BLaER1 (cell line): ENCODE results near the gene GTPBP1.

ENCODE experiments used
- H3K27ac ChIP-seq: shearing (Covaris generic); formaldehyde crosslinking; 2 replicates; pipeline ENCODE4 v1.8.1; 2022
- H3K27me3 ChIP-seq: shearing (Covaris generic); formaldehyde crosslinking; 2 replicates; pipeline ENCODE4 v1.8.1; 2022
- H3K36me3 ChIP-seq: shearing (Covaris generic); formaldehyde crosslinking; 2 replicates; pipeline ENCODE4 v1.8.1; 2022
- H3K4me1 ChIP-seq: shearing (Covaris generic); formaldehyde crosslinking; 2 replicates; pipeline ENCODE4 v1.8.1; 2022
- H3K4me2 ChIP-seq: shearing (Covaris generic); formaldehyde crosslinking; 2 replicates; pipeline ENCODE4 v1.8.1; 2022
- H3K4me3 ChIP-seq: shearing (Covaris generic); formaldehyde crosslinking; 2 replicates; pipeline ENCODE4 v1.8.1; 2022
- H3K9ac ChIP-seq: shearing (Covaris generic); formaldehyde crosslinking; 2 replicates; pipeline ENCODE4 v1.8.1; 2022
- H3K9me3 ChIP-seq: shearing (Covaris generic); formaldehyde crosslinking; 2 replicates; pipeline ENCODE4 v1.8.1; 2022
- H4K20me1 ChIP-seq: shearing (Covaris generic); formaldehyde crosslinking; 2 replicates; pipeline ENCODE4 v1.8.1; 2022
- Cebpa-rat ChIP-seq: shearing (Covaris generic); IDR thresholded peaks from 2 replicates; pipeline ENCODE4 v1.8.1; 2022

GTPBP1 gene

DNA sequence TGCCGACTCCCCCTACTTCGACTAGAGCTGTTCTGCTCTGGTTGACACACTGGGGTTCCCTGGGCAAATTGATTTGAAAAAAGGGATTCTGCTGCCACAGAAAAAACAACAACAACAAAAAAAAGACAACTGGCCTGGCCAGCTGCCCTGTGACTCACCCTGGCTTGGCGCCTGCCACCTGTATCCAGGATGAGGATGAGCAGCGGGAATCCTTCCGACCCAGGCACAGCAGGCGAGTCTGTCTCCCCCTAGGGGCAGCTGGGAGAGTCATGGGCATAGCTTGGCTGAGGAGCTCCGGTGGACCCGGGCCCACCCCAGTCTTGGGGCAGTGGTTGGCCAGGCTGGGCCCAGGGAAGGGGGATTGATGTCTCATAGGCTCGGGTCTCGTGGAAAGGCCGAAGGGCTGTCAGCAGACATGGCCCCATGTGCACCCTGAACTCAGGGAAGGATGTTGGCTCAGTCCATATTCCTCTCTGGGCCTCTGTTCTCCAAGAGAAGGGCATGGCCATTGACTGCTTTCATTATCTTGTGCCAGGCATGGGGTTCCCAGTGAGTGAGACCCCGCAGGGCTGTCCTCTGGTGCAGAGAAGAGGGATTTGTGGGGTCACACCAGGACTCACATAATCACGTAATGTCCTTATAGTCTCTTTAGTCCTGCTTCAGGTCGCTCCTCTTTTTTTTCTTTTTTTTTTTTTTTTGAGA is 60.5 kb downstream of the GTPBP1 start:
- Histone ChIP-seq H3K4me3 (no peak overlapping the region), H3K4me1 (peaks cover 36% of the 10 kb centered on the region), H3K9me3 (no peaks in the 10 kb centered on the region), H3K27ac (no peak overlapping the region), H3K4me2 (peak overlapping the region; percentile 4; the same call in 1 of the 2 replicates), H3K9ac (no peak overlapping the region), H4K20me1 (peaks cover 8% of the 10 kb centered on the region), H3K27me3 (no peaks in the 10 kb centered on the region), H3K36me3 (no peaks in the 10 kb centered on the region)
- no peak for TF ChIP-seq Cebpa-rat

GRCh38 chr22:38767313-38767712 is 61.6 kb downstream of the GTPBP1 start:
- no peaks in the 10 kb centered on the region for H3K27me3 ChIP-seq
- H3K27ac ChIP-seq = no peak overlapping the region
- H3K9me3 ChIP-seq = no peaks in the 10 kb centered on the region
- H3K36me3 ChIP-seq = no peaks in the 10 kb centered on the region
- peaks cover 25% of the 10 kb centered on the region for H3K4me1 ChIP-seq
- no peaks in the 10 kb centered on the region for H4K20me1 ChIP-seq
- no peak overlapping the region for H3K9ac ChIP-seq
- H3K4me3 ChIP-seq = no peak overlapping the region
- no peak for TF ChIP-seq Cebpa-rat
- H3K4me2 ChIP-seq = no peak overlapping the region

- no peaks in the 10 kb centered on the region for H4K20me1 ChIP-seq
- no peak overlapping the region for H3K4me3 ChIP-seq
- peaks cover 17% of the 10 kb centered on the region for H3K4me1 ChIP-seq
- no peaks in the 10 kb centered on the region for H3K9me3 ChIP-seq
- no peaks in the 10 kb centered on the region for H3K27me3 ChIP-seq
- no peak overlapping the region for H3K9ac ChIP-seq
- H3K36me3 ChIP-seq = no peaks in the 10 kb centered on the region
- no peak overlapping the region for H3K27ac ChIP-seq
- TF ChIP-seq Cebpa-rat = no peak
- no peak overlapping the region for H3K4me2 ChIP-seq
Measured at GRCh38 chr22:38768036-38768435, 62.3 kb downstream of the GTPBP1 start.

DNA sequence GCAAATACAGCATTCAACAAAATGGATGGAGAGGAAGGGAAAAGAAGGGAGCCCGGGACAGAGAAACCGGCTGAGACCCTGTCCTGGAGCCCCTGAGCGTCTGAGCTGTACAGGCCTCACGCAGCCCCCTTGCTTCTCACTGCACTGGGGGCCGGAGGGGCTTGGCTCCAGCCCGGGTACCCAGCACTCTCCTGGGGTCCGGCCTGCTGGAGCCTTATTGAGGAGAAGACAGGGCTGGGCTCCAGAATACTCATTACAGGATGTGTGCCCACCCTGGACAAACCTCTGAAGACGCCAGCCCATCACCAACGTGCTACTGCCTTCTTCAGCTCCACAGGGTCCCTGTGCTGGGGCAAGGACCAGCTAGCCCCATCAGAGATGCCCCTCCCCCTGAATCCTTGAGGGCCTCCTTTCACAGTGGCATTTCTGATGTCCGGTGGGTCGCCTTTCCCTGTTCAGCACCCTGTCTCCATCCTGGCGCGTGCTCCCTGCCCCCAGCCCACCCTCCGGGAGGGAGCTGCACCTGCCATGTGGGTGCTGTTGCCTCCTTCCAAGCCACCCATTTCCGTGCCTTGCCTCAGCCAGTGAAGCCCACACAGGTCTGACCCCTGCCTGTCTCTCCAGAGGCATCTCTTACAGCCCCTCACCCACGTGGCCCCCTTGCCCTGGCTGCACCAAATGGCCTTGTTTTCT is 64.7 kb downstream of the GTPBP1 start:
- Histone ChIP-seq H3K4me1 (peaks cover 31% of the 10 kb centered on the region), H4K20me1 (no peaks in the 10 kb centered on the region), H3K27ac (no peak overlapping the region), H3K9ac (no peak overlapping the region), H3K4me3 (no peak overlapping the region), H3K27me3 (no peaks in the 10 kb centered on the region), H3K4me2 (no peak overlapping the region), H3K9me3 (no peaks in the 10 kb centered on the region), H3K36me3 (no peaks in the 10 kb centered on the region)
- TF ChIP-seq Cebpa-rat = no peak

DNA sequence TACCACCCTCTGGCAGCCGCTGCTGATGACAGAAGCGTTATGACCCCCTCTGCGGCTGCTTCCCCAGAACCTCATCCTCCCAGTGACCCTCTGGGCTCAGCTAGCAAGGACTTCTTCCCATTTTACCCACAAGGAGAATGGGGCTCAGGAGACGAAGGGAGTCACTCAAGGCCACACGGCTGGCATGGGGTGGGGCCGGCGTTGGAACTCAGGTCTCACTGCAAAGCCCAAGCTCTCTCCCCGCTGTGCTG is 66.8 kb downstream of the GTPBP1 start:
- Histone ChIP-seq H3K9ac (no peak overlapping the region), H3K36me3 (no peaks in the 10 kb centered on the region; the same call in 1 of the 2 replicates), H4K20me1 (no peaks in the 10 kb centered on the region), H3K27ac (no peak overlapping the region), H3K27me3 (no peaks in the 10 kb centered on the region), H3K4me3 (no peak overlapping the region), H3K4me2 (no peak overlapping the region), H3K4me1 (peaks cover 31% of the 10 kb centered on the region), H3K9me3 (no peaks in the 10 kb centered on the region)
- no peak for TF ChIP-seq Cebpa-rat

DNA sequence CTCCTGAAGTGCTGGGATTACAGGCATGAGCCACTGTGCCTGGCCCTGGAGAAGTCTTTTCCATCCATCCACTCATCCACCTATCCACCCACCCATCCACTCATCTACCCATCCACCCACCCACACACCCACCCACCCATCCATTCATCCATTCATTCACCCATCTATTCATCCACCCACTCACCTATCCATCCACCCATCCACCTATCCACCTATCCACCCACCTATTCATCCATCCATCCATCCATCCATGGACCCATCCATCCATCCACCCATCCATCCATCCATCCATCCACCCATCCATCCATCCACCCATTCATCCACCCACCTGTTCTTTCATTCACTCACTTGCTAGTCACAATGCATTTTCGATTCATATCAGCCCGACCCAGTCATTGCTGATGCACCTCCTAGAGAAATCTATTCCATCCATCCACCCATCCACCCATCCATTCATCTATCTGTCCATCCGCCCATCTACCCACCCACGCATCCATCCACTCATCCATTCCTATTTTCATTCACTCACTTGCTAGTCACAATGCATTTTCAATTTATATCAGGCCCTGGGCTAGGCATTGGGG is 67.7 kb downstream of the GTPBP1 start:
- Histone ChIP-seq H3K4me2 (no peak overlapping the region), H3K4me1 (peaks cover 31% of the 10 kb centered on the region), H3K27me3 (no peaks in the 10 kb centered on the region), H3K36me3 (no peaks in the 10 kb centered on the region; the same call in 1 of the 2 replicates), H3K27ac (no peak overlapping the region), H3K9ac (no peak overlapping the region), H4K20me1 (no peaks in the 10 kb centered on the region), H3K4me3 (no peak overlapping the region), H3K9me3 (no peaks in the 10 kb centered on the region)
- no peak for TF ChIP-seq Cebpa-rat

- H3K4me3 ChIP-seq = no peak overlapping the region
- H3K9me3 ChIP-seq = no peaks in the 10 kb centered on the region
- H3K9ac ChIP-seq = no peak overlapping the region
- H3K27me3 ChIP-seq = no peaks in the 10 kb centered on the region
- peak overlapping the region; percentile 72 for H3K4me2 ChIP-seq
- peaks cover 31% of the 10 kb centered on the region for H3K4me1 ChIP-seq
- no peak for TF ChIP-seq Cebpa-rat
- 0 out of 2 replicates have a peak overlapping the region, but pooled peaks have one; percentile 15 for H3K27ac ChIP-seq
- H3K36me3 ChIP-seq = peaks cover 6% of the 10 kb centered on the region; the same call in 1 of the 2 replicates
- H4K20me1 ChIP-seq = no peaks in the 10 kb centered on the region
Measured at GRCh38 chr22:38774496-38775166, 68.9 kb downstream of the GTPBP1 start.

DNA sequence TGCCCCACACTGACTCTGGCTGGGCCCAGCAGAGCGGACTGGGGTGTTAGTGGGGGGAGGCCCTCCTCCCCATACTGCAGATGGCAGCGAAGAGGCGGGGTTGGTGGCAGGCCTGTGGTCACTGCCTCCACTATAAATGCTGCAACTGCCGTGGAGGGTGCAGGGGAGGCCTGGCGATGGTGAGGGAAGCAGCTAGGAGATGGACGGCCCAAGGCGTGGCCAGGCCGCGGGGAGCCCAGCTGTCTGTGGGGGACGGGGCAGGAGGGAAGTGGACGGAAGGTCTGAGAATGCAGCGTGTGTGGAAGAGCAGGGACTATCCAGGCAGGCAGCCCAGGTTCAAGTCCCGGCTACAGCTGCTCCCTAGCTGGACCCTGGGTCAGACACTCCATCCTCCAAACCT is 69.9 kb downstream of the GTPBP1 start:
- Histone ChIP-seq H4K20me1 (no peaks in the 10 kb centered on the region), H3K9ac (peak overlapping the region; percentile 34), H3K27me3 (no peaks in the 10 kb centered on the region), H3K9me3 (no peaks in the 10 kb centered on the region), H3K4me2 (peak overlapping the region; percentile 72), H3K4me1 (peaks cover 31% of the 10 kb centered on the region), H3K27ac (peak overlapping the region; percentile 15; the same call in 1 of the 2 replicates), H3K36me3 (peaks cover 16% of the 10 kb centered on the region; the same call in 1 of the 2 replicates), H3K4me3 (no peak overlapping the region)
- TF ChIP-seq Cebpa-rat = no peak

DNA sequence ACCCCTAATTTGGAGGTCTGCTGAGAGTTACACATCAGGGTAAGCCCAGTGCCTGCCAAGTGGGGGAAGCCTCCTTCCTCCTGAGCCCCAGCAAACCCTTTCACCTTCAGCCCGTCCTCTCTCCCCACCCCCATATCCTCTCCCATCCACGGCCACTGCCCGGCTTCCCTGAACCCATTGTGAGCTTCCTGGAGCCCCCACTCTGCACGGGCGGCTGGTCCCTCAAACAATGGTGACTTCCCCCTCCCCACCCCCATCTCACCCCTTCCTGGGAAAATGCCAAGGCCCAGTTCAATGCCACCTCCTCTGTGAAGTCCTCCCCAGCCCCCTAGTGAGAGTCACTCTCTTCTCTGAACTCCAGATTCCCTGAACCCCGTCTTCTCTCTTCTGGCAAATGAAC is 70.3 kb downstream of the GTPBP1 start:
- no peak overlapping the region for H3K4me3 ChIP-seq
- H3K9me3 ChIP-seq = no peaks in the 10 kb centered on the region
- H4K20me1 ChIP-seq = no peaks in the 10 kb centered on the region

More for the DNA sequence above, 70.3 kb downstream of the GTPBP1 start:
- peaks cover 20% of the 10 kb centered on the region; the same call in 1 of the 2 replicates for H3K36me3 ChIP-seq
- H3K4me2 ChIP-seq = peak overlapping the region; percentile 72
- TF ChIP-seq Cebpa-rat = no peak
- no peaks in the 10 kb centered on the region for H3K27me3 ChIP-seq
- H3K9ac ChIP-seq = peak overlapping the region; percentile 34
- peaks cover 31% of the 10 kb centered on the region for H3K4me1 ChIP-seq
- peak overlapping the region; percentile 15; the same call in 1 of the 2 replicates for H3K27ac ChIP-seq
